GM23338 (cell line): ENCODE data around the gene PURA. TPM values are rescaled to one million over a fixed set of nuclear protein-coding genes. Genes with fewer than 3 reads are reported as not detected.

Source experiments
- ATAC-seq: fragments of 200-7000 bp; cut with Tn5 transposase; 3 replicates; pipeline ENCODE4 v1.9.1; 2020
- DNase-seq: peaks from one replicate; pipeline ENCODE4 v3.0.0-alpha.2; 2015; ENCODE audit warnings: low spot score
- H2AFZ ChIP-seq: fragments of 200-600 bp; sonication (generic); 2 replicates; pipeline ENCODE4 v1.8.0; 2016; ENCODE audit warnings: antibody characterized with exemption, mild to moderate bottlenecking, moderate library complexity
- H3F3A ChIP-seq: fragments of 200-600 bp; sonication (generic); replicated peaks from 2 replicates; pipeline ENCODE4 v1.8.0; 2017; ENCODE audit warnings: antibody characterized with exemption, mixed run types, low read depth
- H3K27ac ChIP-seq: fragments of 200-600 bp; sonication (generic); 2 replicates; pipeline ENCODE4 v1.6.1; 2016; ENCODE audit warnings: low read depth
- H3K27me3 ChIP-seq: fragments of 200-600 bp; sonication (generic); 2 replicates; pipeline ENCODE4 v1.8.0; 2016; ENCODE audit warnings: mild to moderate bottlenecking, mixed run types, moderate library complexity; ENCODE audit not compliant: insufficient read depth
- H3K36me3 ChIP-seq: fragments of 200-600 bp; sonication (generic); 2 replicates; pipeline ENCODE4 v1.8.0; 2016; ENCODE audit warnings: mild to moderate bottlenecking; ENCODE audit not compliant: insufficient read depth
- H3K4me1 ChIP-seq: fragments of 200-600 bp; sonication (generic); 2 replicates; pipeline ENCODE4 v1.8.0; 2016; ENCODE audit warnings: mild to moderate bottlenecking, moderate library complexity; ENCODE audit not compliant: insufficient read depth
- H3K4me2 ChIP-seq: fragments of 200-600 bp; sonication (generic); 2 replicates; pipeline ENCODE4 v1.7.1; 2017; ENCODE audit warnings: mixed run types
- H3K4me3 ChIP-seq: fragments of 200-600 bp; sonication (generic); 2 replicates; pipeline ENCODE4 v1.6.1; 2016; ENCODE audit warnings: mixed run types
- H3K79me2 ChIP-seq: fragments of 200-600 bp; sonication (generic); replicated peaks from 2 replicates; pipeline ENCODE4 v1.8.0; 2017; ENCODE audit warnings: mild to moderate bottlenecking; ENCODE audit not compliant: insufficient read depth
- H3K9me2 ChIP-seq: fragments of 200-600 bp; sonication (generic); 2 replicates; pipeline ENCODE4 v1.8.0; 2017; ENCODE audit not compliant: insufficient read depth
- H4K20me1 ChIP-seq: fragments of 200-600 bp; sonication (generic); replicated peaks from 2 replicates; pipeline ENCODE4 v1.8.0; 2017; ENCODE audit warnings: mild to moderate bottlenecking; ENCODE audit not compliant: insufficient read depth
- H3K27ac Mint-ChIP-seq: 2 replicates; pipeline ENCODE4 v1.8.0; 2020; ENCODE audit warnings: inconsistent platforms, mild to moderate bottlenecking, moderate library complexity, mixed read lengths
- H3K27me3 Mint-ChIP-seq: 3 replicates; pipeline ENCODE4 v1.8.0; 2022; ENCODE audit warnings: low read depth, mild to moderate bottlenecking, moderate library complexity, mixed read lengths, inconsistent platforms; ENCODE audit not compliant: insufficient read depth, poor library complexity
- H3K36me3 Mint-ChIP-seq: 3 replicates; pipeline ENCODE4 v1.8.0; 2021; ENCODE audit warnings: low read depth, mild to moderate bottlenecking, inconsistent platforms, moderate library complexity, mixed read lengths
- H3K4me1 Mint-ChIP-seq: 3 replicates; pipeline ENCODE4 v1.8.0; 2020; ENCODE audit warnings: mild to moderate bottlenecking, inconsistent platforms, mixed read lengths
- H3K4me3 Mint-ChIP-seq: 3 replicates; pipeline ENCODE4 v1.8.0; 2021; ENCODE audit warnings: moderate library complexity, mild to moderate bottlenecking, inconsistent platforms, mixed read lengths
- H3K9me3 Mint-ChIP-seq: 3 replicates; pipeline ENCODE4 v1.8.0; 2020; ENCODE audit warnings: moderate library complexity, mild to moderate bottlenecking, inconsistent platforms, mixed read lengths
- EZH2 ChIP-seq: fragments of 200-600 bp; sonication (generic); IDR thresholded peaks from one replicate; pipeline ENCODE4 v1.8.0; 2017; ENCODE audit warnings: antibody characterized with exemption, mild to moderate bottlenecking, low read depth; ENCODE audit not compliant: unreplicated experiment
- POLR2AphosphoS5 ChIP-seq: IDR thresholded peaks from 2 replicates; pipeline ENCODE4 v1.6.1; 2016; ENCODE audit warnings: antibody characterized with exemption, low read depth
- ZNF462 ChIP-seq: fragments of 250-450 bp; sonication (Bioruptor Pico); IDR thresholded peaks from 2 replicates; pipeline ENCODE4 v1.5.0; 2020; ENCODE audit warnings: mild to moderate bottlenecking, moderate library complexity
- polyA plus RNA-seq: library from polyadenylated mRNA; unstranded; fragments of >200 nt; fragmentation: Nextera tagmentation; extraction: Ambion mirVana; gene quantifications from 2 replicates; pipeline ENCODE4 v1.2.1, GENCODE V29; 2016
- total RNA-seq: library from RNA; depleted of rRNA; stranded (reverse); fragments of >200 nt; shearing (Covaris generic); gene quantifications from 2 replicates; pipeline ENCODE4 v1.2.3, GENCODE V29; 2014
- TF ChIP-seq, protein P1 (sequence below), 2 experiments: fragments of 200-600 bp in 1 of 2; sonication (generic) in 1 of 2; conservative IDR thresholded peaks; 2 replicates each; pipeline versions ENCODE4 v1.5.1 to v1.6.1; 2016 to 2017; ENCODE audit warnings: antibody characterized with exemption in 2 of 2, low read depth in 2 of 2, mild to moderate bottlenecking in 2 of 2, moderate library complexity in 1 of 2
- TF ChIP-seq, protein P2 (sequence below): IDR thresholded peaks from one replicate; pipeline ENCODE4 v1.6.1; 2018; ENCODE audit warnings: antibody characterized with exemption; ENCODE audit not compliant: unreplicated experiment

PURA gene
- total and polyA plus RNA-seq, 2 experiments from 2014 or later, result 1.5 to 2.3 TPM

DNA sequence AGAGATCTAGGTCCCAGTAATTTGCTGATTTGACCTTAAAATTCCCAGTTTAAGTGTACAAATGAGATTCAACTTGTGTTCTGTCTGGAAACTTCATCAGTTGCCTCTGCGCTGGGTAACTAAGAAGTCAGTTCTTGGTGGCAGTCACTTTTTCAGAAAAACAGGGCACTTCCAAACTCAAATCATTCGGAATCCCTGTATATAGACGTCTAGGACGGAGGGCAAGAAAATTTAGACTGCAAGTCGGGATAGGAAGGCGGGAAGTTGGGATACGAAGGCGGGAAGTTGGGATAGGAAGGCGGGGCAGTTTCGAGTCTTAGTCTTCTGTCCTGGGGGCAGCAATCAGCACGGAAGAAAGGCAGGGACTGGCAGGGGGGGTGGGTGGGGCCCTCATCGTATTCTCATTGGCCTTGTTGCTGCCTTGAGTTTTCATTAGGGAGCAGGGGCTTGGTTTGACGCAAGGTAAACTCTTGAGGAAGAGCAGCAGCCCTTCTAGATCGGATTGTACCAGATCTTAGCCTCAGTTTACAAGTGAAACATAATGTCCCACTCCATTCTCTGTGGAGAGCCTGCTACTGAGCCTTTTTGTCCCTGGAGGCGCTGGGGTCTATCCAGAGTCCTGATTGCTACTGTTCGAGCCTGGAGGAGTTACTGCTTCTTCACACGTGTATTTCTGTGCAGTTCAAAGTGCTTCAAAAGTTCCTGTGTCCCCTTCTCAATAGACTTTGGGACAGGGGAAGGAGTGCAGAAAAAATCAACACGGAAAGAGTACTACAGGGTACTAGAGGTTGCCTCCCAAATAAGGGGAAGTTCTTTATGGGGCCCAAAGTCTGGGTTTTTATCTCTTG lies 2.7 kb upstream of the PURA start (continued):
- TF ChIP-seq, protein P1, sequence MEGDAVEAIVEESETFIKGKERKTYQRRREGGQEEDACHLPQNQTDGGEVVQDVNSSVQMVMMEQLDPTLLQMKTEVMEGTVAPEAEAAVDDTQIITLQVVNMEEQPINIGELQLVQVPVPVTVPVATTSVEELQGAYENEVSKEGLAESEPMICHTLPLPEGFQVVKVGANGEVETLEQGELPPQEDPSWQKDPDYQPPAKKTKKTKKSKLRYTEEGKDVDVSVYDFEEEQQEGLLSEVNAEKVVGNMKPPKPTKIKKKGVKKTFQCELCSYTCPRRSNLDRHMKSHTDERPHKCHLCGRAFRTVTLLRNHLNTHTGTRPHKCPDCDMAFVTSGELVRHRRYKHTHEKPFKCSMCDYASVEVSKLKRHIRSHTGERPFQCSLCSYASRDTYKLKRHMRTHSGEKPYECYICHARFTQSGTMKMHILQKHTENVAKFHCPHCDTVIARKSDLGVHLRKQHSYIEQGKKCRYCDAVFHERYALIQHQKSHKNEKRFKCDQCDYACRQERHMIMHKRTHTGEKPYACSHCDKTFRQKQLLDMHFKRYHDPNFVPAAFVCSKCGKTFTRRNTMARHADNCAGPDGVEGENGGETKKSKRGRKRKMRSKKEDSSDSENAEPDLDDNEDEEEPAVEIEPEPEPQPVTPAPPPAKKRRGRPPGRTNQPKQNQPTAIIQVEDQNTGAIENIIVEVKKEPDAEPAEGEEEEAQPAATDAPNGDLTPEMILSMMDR (conservative IDR thresholded peaks at IDR 0.05; ENCODE audit: low read depth in 2 of 2), result no peak
- peak; percentile 96 for TF ChIP-seq EZH2

DNA sequence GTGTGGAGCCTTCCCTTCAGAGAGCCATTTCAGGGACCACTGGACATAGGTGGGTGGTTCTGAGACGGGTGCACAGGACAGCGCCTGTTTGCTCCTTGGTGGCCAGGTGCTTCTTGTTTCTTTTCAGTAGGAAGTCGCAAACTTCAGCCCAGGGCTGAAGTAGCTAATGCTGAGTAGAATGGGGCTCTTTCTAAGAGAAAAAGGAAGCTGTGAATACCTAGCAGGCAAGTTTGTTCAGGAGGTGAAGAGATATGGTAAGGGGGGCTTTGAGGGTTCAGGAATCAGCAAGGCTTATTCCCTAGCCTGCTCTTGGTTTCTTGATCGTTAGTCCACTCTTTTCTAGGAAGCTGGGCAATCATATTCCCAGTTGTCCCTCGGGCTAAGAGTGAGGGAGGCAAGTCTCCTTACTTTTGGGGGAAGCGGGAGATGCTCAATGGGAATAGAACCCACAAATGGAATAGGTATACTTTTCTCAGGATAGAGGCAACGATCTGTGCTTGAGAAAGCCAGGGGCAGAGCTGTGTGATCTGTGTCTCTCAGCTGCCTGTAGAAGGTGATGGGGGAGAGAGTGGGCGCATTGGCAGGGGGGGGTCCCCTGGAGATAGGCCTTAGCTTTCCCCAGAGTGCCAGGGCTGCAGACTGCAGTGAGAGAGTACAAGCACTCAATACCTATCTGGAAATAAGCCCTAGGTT lies 1.9 kb upstream of the PURA start:
- peak overlapping the region; percentile 78; the same call in 2 of the 3 replicates for H3K4me3 Mint-ChIP-seq
- Histone ChIP-seq H3K4me2 (peak overlapping the region; percentile 91), H3K9me2 (no peaks in the 10 kb centered on the region), H3K4me3 (peak overlapping the region; percentile 80; the same call in 1 of the 2 replicates), H3K36me3 (no peaks in the 10 kb centered on the region), H3K27me3 (peaks cover 84% of the 10 kb centered on the region), H4K20me1 (peaks cover 41% of the 10 kb centered on the region), H3F3A (peaks cover 14% of the 10 kb centered on the region), H3K27ac (no peak overlapping the region), H3K4me1 (peaks cover 47% of the 10 kb centered on the region), H3K79me2 (no peaks in the 10 kb centered on the region), H2AFZ (no peak overlapping the region)
- no peak overlapping the region for H3K27ac Mint-ChIP-seq
- no peaks in the 10 kb centered on the region for H3K36me3 Mint-ChIP-seq
- no peak for ATAC-seq
- no peak for DNase-seq
- no peaks in the 10 kb centered on the region for H3K9me3 Mint-ChIP-seq
- TF ChIP-seq, protein P2, sequence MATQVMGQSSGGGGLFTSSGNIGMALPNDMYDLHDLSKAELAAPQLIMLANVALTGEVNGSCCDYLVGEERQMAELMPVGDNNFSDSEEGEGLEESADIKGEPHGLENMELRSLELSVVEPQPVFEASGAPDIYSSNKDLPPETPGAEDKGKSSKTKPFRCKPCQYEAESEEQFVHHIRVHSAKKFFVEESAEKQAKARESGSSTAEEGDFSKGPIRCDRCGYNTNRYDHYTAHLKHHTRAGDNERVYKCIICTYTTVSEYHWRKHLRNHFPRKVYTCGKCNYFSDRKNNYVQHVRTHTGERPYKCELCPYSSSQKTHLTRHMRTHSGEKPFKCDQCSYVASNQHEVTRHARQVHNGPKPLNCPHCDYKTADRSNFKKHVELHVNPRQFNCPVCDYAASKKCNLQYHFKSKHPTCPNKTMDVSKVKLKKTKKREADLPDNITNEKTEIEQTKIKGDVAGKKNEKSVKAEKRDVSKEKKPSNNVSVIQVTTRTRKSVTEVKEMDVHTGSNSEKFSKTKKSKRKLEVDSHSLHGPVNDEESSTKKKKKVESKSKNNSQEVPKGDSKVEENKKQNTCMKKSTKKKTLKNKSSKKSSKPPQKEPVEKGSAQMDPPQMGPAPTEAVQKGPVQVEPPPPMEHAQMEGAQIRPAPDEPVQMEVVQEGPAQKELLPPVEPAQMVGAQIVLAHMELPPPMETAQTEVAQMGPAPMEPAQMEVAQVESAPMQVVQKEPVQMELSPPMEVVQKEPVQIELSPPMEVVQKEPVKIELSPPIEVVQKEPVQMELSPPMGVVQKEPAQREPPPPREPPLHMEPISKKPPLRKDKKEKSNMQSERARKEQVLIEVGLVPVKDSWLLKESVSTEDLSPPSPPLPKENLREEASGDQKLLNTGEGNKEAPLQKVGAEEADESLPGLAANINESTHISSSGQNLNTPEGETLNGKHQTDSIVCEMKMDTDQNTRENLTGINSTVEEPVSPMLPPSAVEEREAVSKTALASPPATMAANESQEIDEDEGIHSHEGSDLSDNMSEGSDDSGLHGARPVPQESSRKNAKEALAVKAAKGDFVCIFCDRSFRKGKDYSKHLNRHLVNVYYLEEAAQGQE, result no peak
- peak; percentile 21 for TF ChIP-seq EZH2
- TF ChIP-seq POLR2AphosphoS5, result no peak
- H3K27me3 Mint-ChIP-seq, result peaks cover 79% of the 10 kb centered on the region
- H3K4me1 Mint-ChIP-seq, result peaks cover 36% of the 10 kb centered on the region

GRCh38 chr5:140112685-140113179 lies 1.2 kb upstream of the PURA start:
- peak overlapping the region; percentile 80 for H3K4me3 ChIP-seq
- Mint-ChIP-seq H3K36me3 (no peaks in the 10 kb centered on the region), H3K4me1 (peaks cover 35% of the 10 kb centered on the region), H3K9me3 (no peaks in the 10 kb centered on the region), H3K27ac (no peak overlapping the region), H3K4me3 (peak overlapping the region; percentile 78), H3K27me3 (peaks cover 77% of the 10 kb centered on the region)
- peaks cover 90% of the 10 kb centered on the region for H3K27me3 ChIP-seq
- DNase-seq (peak; percentile 48), ATAC-seq (peak; percentile 11)
- H3K27ac ChIP-seq, result no peak overlapping the region
- H3F3A ChIP-seq, result peaks cover 12% of the 10 kb centered on the region
- H3K4me2 ChIP-seq, result peak overlapping the region; percentile 91
- H4K20me1 ChIP-seq, result peaks cover 41% of the 10 kb centered on the region
- H3K9me2 ChIP-seq, result no peaks in the 10 kb centered on the region
- peaks cover 47% of the 10 kb centered on the region for H3K4me1 ChIP-seq
- no peak overlapping the region for H2AFZ ChIP-seq
- no peaks in the 10 kb centered on the region for H3K79me2 ChIP-seq
- H3K36me3 ChIP-seq, result no peaks in the 10 kb centered on the region
- TF ChIP-seq ZNF462 (CRISPR knock-in tag), result no peak
